Measurements from ENCODE around the gene ANKRD17. TPM values are rescaled to one million over a fixed set of nuclear protein-coding genes. Genes with fewer than 3 reads are reported as not detected.

Gene ANKRD17
- total RNA-seq, 1 experiment from 2014 or later = 62.1 TPM

DNA sequence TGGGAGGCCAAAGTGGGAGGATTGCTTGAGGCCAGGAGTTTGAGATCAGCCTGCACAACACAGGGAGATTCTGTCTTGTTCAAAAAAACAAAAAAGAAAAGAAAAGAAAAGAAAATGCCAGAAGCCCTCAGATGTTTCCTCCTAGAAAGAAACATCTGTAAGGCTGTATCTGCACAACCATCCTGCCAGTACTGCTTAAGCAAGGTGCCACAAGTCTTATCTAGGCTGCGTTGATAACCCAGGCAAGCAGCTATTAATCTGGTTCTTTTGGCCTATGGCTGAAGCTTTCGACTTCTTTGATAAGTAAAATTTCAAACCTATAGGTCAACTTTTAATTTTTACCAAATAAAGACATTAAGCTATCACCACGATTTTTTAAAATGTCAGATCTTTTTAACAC lies 192.2 kb downstream of the ANKRD17 start:
- H3K9ac ChIP-seq (ENCODE audit: low read length) = no peak overlapping the region
- no peak overlapping the region for H2AFZ ChIP-seq (ENCODE audit: low read depth, low read length, poor library complexity, severe bottlenecking)
- no peaks in the 10 kb centered on the region for H3K36me3 ChIP-seq (ENCODE audit: control insufficient read depth in 1 of 2, insufficient read depth in 2 of 2, low read length in 2 of 2)
- no peaks in the 10 kb centered on the region for H4K20me1 ChIP-seq (ENCODE audit: insufficient read depth)
- no peaks in the 10 kb centered on the region for H3K9me3 ChIP-seq (ENCODE audit: control insufficient read depth in 1 of 2, insufficient read depth in 1 of 2, low read depth in 1 of 2, low read length in 2 of 2)
- H3K4me1 ChIP-seq (ENCODE audit: control insufficient read depth in 1 of 2, insufficient read depth in 2 of 2, low read length in 2 of 2) = peaks cover 4 to 15% of the 10 kb centered on the region in 2 experiments; a peak in 3 of 4 replicates
- ATAC-seq (no peak), DNase-seq (ENCODE audit: low read depth, low spot score) (no peak)
- no TSS peak for BruUV-seq (replicated peaks)
- RAD21 ChIA-PET (ENCODE audit: low non-redundant PET in 1 of 2, low total read pairs in 2 of 2, uncharacterized antibody in 2 of 2, unreplicated experiment in 2 of 2) = no interaction called here
- H3K9me2 ChIP-seq (ENCODE audit: insufficient read depth) = no peaks in the 10 kb centered on the region
- H3K4me2 ChIP-seq (ENCODE audit: low read length) = no peak overlapping the region
- POLR2A ChIA-PET = interaction anchor here (0.6 kb wide), 1 partner anchor 192 kb away, joined by 3 read pairs; the partner anchor contains the start of gene ANKRD17
- CTCF ChIA-PET = no interaction called here
- no peak overlapping the region for H3K27ac ChIP-seq (ENCODE audit: low read depth, low read length)
- intact Hi-C loops (cut with micrococcal nuclease) = no loop called here
- no peaks in the 10 kb centered on the region for H3K27me3 ChIP-seq (ENCODE audit: insufficient read depth, low read length)
- H3K79me2 ChIP-seq (ENCODE audit: insufficient read depth, low read length) = peaks cover 13% of the 10 kb centered on the region
- TF ChIP-seq, protein P1, sequence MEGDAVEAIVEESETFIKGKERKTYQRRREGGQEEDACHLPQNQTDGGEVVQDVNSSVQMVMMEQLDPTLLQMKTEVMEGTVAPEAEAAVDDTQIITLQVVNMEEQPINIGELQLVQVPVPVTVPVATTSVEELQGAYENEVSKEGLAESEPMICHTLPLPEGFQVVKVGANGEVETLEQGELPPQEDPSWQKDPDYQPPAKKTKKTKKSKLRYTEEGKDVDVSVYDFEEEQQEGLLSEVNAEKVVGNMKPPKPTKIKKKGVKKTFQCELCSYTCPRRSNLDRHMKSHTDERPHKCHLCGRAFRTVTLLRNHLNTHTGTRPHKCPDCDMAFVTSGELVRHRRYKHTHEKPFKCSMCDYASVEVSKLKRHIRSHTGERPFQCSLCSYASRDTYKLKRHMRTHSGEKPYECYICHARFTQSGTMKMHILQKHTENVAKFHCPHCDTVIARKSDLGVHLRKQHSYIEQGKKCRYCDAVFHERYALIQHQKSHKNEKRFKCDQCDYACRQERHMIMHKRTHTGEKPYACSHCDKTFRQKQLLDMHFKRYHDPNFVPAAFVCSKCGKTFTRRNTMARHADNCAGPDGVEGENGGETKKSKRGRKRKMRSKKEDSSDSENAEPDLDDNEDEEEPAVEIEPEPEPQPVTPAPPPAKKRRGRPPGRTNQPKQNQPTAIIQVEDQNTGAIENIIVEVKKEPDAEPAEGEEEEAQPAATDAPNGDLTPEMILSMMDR (IDR thresholded peaks at IDR 0.05 in 2 of 3, conservative IDR thresholded peaks at IDR 0.05 in 1 of 3; ENCODE audit: borderline replicate concordance in 1 of 3, insufficient read depth in 1 of 3, low read depth in 2 of 3, low read length in 2 of 3) = no peak
- no peak for TF ChIP-seq SRF (IDR thresholded peaks at IDR 0.05; ENCODE audit: low read depth)
- TF ChIP-seq CEBPB (IDR thresholded peaks at IDR 0.05; ENCODE audit: low read depth) = no peak
- TF ChIP-seq POLR2AphosphoS5 (IDR thresholded peaks at IDR 0.05; ENCODE audit: low read depth, low read length) = no peak
- TF ChIP-seq, protein P2, sequence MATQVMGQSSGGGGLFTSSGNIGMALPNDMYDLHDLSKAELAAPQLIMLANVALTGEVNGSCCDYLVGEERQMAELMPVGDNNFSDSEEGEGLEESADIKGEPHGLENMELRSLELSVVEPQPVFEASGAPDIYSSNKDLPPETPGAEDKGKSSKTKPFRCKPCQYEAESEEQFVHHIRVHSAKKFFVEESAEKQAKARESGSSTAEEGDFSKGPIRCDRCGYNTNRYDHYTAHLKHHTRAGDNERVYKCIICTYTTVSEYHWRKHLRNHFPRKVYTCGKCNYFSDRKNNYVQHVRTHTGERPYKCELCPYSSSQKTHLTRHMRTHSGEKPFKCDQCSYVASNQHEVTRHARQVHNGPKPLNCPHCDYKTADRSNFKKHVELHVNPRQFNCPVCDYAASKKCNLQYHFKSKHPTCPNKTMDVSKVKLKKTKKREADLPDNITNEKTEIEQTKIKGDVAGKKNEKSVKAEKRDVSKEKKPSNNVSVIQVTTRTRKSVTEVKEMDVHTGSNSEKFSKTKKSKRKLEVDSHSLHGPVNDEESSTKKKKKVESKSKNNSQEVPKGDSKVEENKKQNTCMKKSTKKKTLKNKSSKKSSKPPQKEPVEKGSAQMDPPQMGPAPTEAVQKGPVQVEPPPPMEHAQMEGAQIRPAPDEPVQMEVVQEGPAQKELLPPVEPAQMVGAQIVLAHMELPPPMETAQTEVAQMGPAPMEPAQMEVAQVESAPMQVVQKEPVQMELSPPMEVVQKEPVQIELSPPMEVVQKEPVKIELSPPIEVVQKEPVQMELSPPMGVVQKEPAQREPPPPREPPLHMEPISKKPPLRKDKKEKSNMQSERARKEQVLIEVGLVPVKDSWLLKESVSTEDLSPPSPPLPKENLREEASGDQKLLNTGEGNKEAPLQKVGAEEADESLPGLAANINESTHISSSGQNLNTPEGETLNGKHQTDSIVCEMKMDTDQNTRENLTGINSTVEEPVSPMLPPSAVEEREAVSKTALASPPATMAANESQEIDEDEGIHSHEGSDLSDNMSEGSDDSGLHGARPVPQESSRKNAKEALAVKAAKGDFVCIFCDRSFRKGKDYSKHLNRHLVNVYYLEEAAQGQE (IDR thresholded peaks at IDR 0.05; ENCODE audit: low read depth) = no peak
- TF ChIP-seq, protein P3, sequence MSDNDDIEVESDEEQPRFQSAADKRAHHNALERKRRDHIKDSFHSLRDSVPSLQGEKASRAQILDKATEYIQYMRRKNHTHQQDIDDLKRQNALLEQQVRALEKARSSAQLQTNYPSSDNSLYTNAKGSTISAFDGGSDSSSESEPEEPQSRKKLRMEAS (IDR thresholded peaks at IDR 0.05) = no peak
- no peak for TF ChIP-seq ZFX (IDR thresholded peaks at IDR 0.05)
- TF ChIP-seq RAD21 (IDR thresholded peaks at IDR 0.05; ENCODE audit: low read depth) = no peak
- no peak for TF ChIP-seq FOSL1 (IDR thresholded peaks at IDR 0.05; ENCODE audit: low read depth)
- no peak for TF ChIP-seq EGR1 (IDR thresholded peaks at IDR 0.05; ENCODE audit: low read depth)
- TF ChIP-seq JUND (IDR thresholded peaks at IDR 0.05) = no peak
- TF ChIP-seq ZNF274 (IDR thresholded peaks at IDR 0.05; ENCODE audit: low read depth, low read length) = no peak
- TF ChIP-seq, protein P4, sequence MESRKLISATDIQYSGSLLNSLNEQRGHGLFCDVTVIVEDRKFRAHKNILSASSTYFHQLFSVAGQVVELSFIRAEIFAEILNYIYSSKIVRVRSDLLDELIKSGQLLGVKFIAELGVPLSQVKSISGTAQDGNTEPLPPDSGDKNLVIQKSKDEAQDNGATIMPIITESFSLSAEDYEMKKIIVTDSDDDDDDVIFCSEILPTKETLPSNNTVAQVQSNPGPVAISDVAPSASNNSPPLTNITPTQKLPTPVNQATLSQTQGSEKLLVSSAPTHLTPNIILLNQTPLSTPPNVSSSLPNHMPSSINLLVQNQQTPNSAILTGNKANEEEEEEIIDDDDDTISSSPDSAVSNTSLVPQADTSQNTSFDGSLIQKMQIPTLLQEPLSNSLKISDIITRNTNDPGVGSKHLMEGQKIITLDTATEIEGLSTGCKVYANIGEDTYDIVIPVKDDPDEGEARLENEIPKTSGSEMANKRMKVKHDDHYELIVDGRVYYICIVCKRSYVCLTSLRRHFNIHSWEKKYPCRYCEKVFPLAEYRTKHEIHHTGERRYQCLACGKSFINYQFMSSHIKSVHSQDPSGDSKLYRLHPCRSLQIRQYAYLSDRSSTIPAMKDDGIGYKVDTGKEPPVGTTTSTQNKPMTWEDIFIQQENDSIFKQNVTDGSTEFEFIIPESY (IDR thresholded peaks at IDR 0.05; ENCODE audit: extremely low read depth, insufficient replicate concordance, low read length) = no peak
- no peak for TF ChIP-seq SP1 (IDR thresholded peaks at IDR 0.05; ENCODE audit: low read depth)
- TF ChIP-seq TCF7L2 (IDR thresholded peaks at IDR 0.05; ENCODE audit: borderline replicate concordance, extremely low read depth, insufficient read depth, insufficient read length) = no peak
- TF ChIP-seq ELF1 (IDR thresholded peaks at IDR 0.05; ENCODE audit: borderline replicate concordance, low read depth) = no peak
- no peak overlapping the region for H3K4me3 ChIP-seq (replicated peaks in 1 of 2; ENCODE audit: low read depth in 1 of 2, low read length in 2 of 2)
